ENCODE measurements around the gene C1QTNF4. TPM values are rescaled to one million over a fixed set of nuclear protein-coding genes. Genes with fewer than 3 reads are reported as not detected.
A peak's percentile ranks its signal among the peaks of the same experiment; 100 is the strongest.

The C1QTNF4 gene
- total RNA-seq, 4 donors from 2014 or later: 0.62 to 0.71 (median 0.71) TPM; not detected in 1

- Histone ChIP-seq H3K36me3 (no peaks in the 10 kb centered on the region), H3K27ac (no peak overlapping the region), H3K4me3 (no peak overlapping the region), H3K4me1 (no peaks in the 10 kb centered on the region), H3K9me3 (no peaks in the 10 kb centered on the region), H3K27me3 (peaks cover 0 to 2% (median under 1%) of the 10 kb centered on the region in 3 donors)
- no peak for DNase-seq
- intact Hi-C loops (cut with DNase I; ENCODE audit: low total_unique reads) (no loop called here), in situ Hi-C loops (cut with MboI; ENCODE audit: low sequenced_read_pairs in 4 of 4) (no loop called here)
- TF ChIP-seq POLR2A (IDR thresholded peaks at IDR 0.05): no peak
- no peak for TF ChIP-seq CTCF (IDR thresholded peaks at IDR 0.05 in 4 of 5, conservative IDR thresholded peaks at IDR 0.05 in 1 of 5)
- peak in 1 of 2 donors; percentile 24 for ATAC-seq
Observed at GRCh38 chr11:47599902-47600301, 5.7 kb upstream of the C1QTNF4 start.

- H3K9me3 ChIP-seq: no peaks in the 10 kb centered on the region
- in situ Hi-C loops (cut with MboI; ENCODE audit: low sequenced_read_pairs in 4 of 4): no loop called here
- no peak overlapping the region for H3K27ac ChIP-seq
- intact Hi-C loops (cut with DNase I; ENCODE audit: low total_unique reads): no loop called here
- TF ChIP-seq CTCF (IDR thresholded peaks at IDR 0.05 in 4 of 5, conservative IDR thresholded peaks at IDR 0.05 in 1 of 5) (no peak), POLR2A (IDR thresholded peaks at IDR 0.05) (no peak)
- no peak for ATAC-seq
- no peak for DNase-seq
- peaks cover 21 to 39% (median 33%) of the 10 kb centered on the region in 3 donors for H3K27me3 ChIP-seq
- H3K4me3 ChIP-seq: no peak overlapping the region
- no peaks in the 10 kb centered on the region for H3K36me3 ChIP-seq
- peaks cover 4 to 9% of the 10 kb centered on the region in 2 donors for H3K4me1 ChIP-seq
Observed at GRCh38 chr11:47595967-47596366, 1.8 kb upstream of the C1QTNF4 start.

- Histone ChIP-seq H3K27me3 (peaks cover 23 to 45% (median 39%) of the 10 kb centered on the region in 3 donors), H3K36me3 (no peaks in the 10 kb centered on the region), H3K27ac (no peak overlapping the region), H3K4me3 (no peak overlapping the region), H3K4me1 (peaks cover 4 to 9% of the 10 kb centered on the region in 2 donors), H3K9me3 (no peaks in the 10 kb centered on the region)
- intact Hi-C loops (cut with DNase I; ENCODE audit: low total_unique reads) (no loop called here), in situ Hi-C loops (cut with MboI; ENCODE audit: low sequenced_read_pairs in 4 of 4) (no loop called here)
- ATAC-seq (no peak), DNase-seq (no peak)
- TF ChIP-seq POLR2A (IDR thresholded peaks at IDR 0.05) (no peak), CTCF (IDR thresholded peaks at IDR 0.05 in 4 of 5, conservative IDR thresholded peaks at IDR 0.05 in 1 of 5) (no peak)
Observed at GRCh38 chr11:47595029-47595428, 818 bp upstream of the C1QTNF4 start.

- H3K9me3 ChIP-seq: no peaks in the 10 kb centered on the region
- no peaks in the 10 kb centered on the region for H3K36me3 ChIP-seq
- no peak overlapping the region for H3K27ac ChIP-seq
- TF ChIP-seq CTCF (IDR thresholded peaks at IDR 0.05 in 4 of 5, conservative IDR thresholded peaks at IDR 0.05 in 1 of 5): no peak
- no peak for TF ChIP-seq POLR2A (IDR thresholded peaks at IDR 0.05)
- H3K27me3 ChIP-seq: peaks cover 29 to 55% (median 47%) of the 10 kb centered on the region in 3 donors
- in situ Hi-C loops (cut with MboI; ENCODE audit: low sequenced_read_pairs in 4 of 4): no loop called here
- ATAC-seq: no peak
- H3K4me1 ChIP-seq: peaks cover 4 to 9% of the 10 kb centered on the region in 2 donors
- intact Hi-C loops (cut with DNase I; ENCODE audit: low total_unique reads): no loop called here
- H3K4me3 ChIP-seq: no peak overlapping the region
- DNase-seq: no peak
Observed at GRCh38 chr11:47593492-47593933, 698 bp downstream of the C1QTNF4 start.

- DNase-seq (no peak), ATAC-seq (no peak)
- Histone ChIP-seq H3K4me3 (no peak overlapping the region), H3K9me3 (no peaks in the 10 kb centered on the region), H3K4me1 (peaks cover 4 to 9% of the 10 kb centered on the region in 2 donors), H3K36me3 (no peaks in the 10 kb centered on the region), H3K27me3 (peaks cover 29 to 55% (median 47%) of the 10 kb centered on the region in 3 donors), H3K27ac (no peak overlapping the region)
- intact Hi-C loops (cut with DNase I; ENCODE audit: low total_unique reads): no loop called here
- in situ Hi-C loops (cut with MboI; ENCODE audit: low sequenced_read_pairs in 4 of 4): no loop called here
- TF ChIP-seq CTCF (IDR thresholded peaks at IDR 0.05 in 4 of 5, conservative IDR thresholded peaks at IDR 0.05 in 1 of 5): no peak
- no peak for TF ChIP-seq POLR2A (IDR thresholded peaks at IDR 0.05)
Observed at GRCh38 chr11:47592970-47593369, 1.2 kb downstream of the C1QTNF4 start.
